GM18517 (cell line): ENCODE results near the gene NALF2.

Experiments used
- ATAC-seq: cut with Tn5 transposase; IDR thresholded peaks from one replicate; pipeline ENCODE4 v1.9.1; 2021; ENCODE audit warnings: mild to moderate bottlenecking, moderate library complexity; ENCODE audit not compliant: unreplicated experiment

NALF2 gene

DNA sequence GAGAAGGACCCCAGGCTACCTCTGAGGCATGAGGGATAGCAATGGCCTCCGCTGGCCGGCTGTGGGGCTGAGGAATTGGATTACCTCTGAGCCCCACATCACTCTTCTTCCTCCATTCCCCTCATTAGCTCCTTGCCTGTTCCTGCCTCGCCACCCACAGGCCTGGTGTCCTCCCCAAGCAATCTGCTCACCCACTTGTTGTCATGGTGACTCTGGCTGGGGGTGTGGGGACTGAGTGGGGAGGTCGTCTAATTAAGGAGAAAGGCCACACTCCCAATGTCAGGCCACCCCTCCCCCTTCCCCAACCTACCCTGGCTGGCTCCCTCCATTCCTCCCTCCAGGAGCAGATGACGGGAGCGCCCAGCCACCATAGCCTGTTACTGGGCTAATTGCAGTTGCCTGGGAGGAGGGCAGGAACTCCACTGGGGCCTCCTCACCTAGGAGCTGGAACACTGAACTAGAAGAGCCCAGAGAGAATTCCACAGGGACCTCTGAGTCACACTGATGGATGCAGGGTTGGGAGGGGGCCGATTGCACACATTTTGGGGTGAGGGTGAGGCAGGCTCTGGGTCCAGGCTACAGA, 20.7 kb downstream of the NALF2 start:
- no peak for ATAC-seq

DNA sequence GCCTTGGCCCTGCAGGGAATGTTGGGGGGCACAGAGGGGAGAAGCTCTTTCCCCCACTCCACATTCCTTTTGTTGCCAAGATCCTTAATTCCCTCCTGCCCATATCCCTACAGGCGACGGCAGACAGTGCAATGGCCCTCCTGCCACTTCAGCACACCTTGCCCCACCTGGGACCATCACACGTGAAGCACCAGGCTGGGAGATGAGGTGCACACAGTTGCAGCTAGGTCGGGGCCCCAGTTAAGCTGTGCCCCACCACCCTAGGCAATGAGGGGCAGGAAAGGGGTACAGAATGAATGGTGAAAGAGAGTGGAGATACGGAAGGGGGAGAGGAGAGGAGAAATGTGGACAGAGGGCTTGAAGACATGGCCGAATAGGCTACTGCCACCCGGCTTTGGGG, 26.2 kb downstream of the NALF2 start:
- no peak for ATAC-seq

DNA sequence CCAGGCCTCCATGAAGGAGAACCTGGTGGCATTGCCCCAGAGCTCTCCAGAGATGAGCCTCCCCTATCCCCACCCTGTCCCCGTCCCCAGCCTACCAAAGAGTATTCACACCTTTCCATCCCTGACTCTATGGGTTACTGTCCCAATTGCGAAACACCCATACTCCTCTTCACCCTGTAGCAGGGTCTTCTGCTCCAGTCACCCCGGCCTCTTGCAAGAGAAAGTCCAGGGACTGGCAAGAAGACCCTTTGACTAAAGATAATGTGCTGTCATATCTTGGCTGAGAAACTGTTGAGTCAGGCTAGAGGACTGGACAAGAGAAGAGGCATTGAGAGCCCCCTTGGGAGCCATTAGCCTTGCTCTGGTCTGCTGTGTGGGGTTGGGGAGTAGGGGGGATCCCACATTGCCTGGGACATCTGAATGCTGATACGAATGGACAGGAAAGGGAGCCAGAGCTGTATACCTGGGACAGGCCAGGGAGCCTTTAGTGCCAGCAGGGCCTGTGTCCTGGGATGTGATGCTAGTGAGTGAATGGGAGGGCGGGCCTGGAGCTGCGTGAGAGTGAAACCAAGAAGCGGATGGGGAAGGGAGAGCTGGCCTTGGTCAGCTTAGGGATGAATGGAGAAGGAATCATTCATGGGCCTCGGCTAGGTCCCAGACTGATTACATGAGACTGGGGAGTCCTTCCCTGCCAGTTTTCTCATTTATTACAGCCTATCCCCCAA, 27.1 kb downstream of the NALF2 start:
- ATAC-seq: no peak

DNA sequence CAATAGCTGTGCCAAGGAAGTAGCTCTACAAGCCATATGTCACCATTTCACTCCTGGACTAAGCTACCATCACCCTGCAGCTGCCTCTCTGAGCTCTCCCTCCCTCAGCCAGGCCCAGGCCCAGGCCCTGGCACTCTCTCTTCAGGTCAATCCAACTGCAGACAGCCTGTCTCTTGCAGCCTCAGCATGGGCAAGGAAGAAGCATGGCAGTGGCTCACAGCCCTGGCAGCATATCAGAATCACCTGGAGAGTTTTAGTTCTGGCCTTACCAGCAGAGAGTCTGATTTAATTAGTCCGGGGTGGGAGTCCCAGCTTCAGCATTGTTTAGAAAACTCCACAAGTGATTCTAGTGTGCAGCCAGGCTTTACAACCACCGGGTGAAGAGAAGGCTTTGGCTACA, 31.5 kb downstream of the NALF2 start:
- ATAC-seq: no peak

DNA sequence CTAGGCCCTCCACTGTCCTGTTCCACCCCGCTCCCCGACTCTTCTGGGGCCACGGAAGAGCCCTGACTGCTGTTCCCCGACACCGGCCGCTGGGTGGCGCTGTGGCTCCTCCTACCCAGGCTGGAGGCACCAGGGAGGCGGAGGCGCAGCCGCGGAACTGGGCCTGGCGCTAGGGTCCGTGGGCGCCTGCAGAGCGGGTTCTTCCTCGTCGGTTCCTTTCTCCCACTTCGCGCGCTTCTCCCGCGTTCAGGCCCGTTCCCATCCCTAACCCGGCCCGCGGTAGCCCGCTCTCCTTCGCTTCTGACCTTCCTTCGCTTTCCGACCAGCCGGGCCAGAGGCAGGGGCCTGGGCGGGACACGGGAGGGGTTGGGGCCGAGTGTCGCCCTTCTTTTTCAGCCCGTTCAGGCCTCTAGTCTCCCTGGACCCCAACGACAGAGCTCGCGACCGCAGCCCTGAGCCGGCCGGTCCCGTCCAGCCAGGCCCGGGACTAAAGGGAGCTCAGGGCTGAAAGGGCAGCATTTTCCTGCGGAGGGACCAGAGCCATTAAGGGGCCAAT, 34.3 kb downstream of the NALF2 start:
- no peak for ATAC-seq

DNA sequence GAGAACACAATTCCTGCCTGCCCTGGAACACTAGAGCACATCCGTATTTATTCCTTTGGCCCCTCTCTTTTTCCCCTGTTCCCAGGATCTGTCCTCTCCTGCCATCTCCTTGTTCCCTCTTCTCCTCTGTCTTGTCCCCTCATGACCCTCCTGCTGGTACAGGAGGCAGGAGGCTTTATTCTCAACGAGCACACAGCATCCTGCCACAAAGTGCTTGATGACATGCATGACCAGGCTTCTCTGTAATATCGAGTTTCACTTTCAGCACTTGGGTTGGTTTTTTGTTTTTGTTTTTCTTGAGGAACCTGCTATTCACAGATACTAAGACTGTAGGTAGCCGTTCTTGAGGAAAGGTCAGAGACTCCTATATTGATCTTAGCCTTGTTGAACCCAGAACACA, 35.3 kb downstream of the NALF2 start:
- no peak for ATAC-seq

DNA sequence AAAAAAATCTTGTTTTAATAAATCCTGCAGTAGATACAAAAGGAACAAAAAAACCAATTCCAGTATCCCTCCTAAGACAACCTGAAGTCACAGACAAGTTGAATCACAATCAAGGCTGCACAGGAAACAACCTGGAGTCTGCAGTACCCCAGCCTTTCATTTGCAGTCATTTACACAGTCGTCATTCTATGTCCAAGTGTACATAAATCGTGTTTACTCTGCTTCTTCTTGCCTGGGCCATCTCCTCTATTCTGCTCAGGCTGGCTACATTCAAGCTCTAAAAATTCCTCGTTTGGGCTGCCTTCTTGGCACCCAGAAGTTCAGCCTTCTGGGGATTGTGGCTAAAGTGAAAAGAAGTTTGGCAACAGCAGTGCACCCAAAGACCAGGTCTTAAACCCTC, 37.8 kb downstream of the NALF2 start:
- ATAC-seq: no peak

DNA sequence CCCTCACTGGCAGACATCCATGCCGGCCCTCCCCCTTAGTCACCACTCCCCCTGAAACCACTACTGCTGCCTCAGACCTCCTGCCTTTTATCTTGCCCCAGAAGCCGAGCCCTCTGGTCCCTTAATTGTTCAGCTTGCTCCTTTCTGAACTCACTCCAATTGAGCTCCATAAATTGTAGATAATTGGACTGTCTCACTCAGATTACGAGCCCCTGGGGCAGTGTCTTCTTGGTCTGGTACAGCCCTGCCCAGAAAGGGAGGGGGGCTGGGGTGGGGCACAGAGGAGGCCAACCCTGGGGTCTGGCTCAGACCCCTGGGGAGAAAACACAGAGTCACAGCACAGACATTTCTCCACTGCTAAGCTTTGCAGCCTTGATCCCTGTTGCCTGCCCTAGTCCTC, 39.4 kb downstream of the NALF2 start:
- no peak for ATAC-seq

DNA sequence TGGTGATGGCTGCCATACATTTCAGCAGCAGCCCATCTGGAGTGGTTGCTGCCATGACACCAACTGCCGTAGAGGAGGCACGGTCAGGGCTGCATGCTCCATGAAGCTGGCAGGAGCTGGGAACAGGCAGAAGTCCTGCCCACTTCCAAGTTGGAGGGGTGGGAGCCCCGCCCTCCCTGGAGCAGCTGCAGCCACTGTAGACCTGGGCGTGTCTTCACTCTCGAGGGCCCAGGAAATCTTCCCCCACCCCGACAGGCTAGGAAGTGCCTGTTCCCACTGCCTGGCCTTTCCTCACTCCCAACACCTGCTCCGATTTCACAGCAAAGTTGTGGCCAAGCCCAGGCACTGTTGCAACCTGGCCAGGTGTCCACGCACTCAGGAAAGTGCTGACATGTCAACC, 42.3 kb downstream of the NALF2 start:
- no peak for ATAC-seq

DNA sequence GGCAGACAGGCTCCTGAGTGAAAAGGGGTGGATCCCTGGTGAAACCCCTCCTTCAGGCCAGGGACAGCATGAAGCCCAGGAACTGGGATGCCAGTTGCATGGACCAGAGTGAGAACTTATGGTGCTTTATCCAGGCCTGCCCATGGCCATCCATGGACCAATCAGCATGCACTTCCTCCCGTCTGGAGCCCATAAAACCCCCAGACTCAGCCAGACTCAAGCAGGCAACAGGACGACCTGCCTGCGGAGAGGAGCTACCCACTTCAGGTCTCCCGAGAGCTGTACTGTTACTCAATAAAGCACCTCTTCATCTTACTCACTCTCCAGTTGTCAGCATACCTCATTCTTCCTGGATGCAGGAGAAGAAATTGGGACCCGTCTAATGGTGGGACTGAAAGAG, 42.9 kb downstream of the NALF2 start:
- no peak for ATAC-seq

DNA sequence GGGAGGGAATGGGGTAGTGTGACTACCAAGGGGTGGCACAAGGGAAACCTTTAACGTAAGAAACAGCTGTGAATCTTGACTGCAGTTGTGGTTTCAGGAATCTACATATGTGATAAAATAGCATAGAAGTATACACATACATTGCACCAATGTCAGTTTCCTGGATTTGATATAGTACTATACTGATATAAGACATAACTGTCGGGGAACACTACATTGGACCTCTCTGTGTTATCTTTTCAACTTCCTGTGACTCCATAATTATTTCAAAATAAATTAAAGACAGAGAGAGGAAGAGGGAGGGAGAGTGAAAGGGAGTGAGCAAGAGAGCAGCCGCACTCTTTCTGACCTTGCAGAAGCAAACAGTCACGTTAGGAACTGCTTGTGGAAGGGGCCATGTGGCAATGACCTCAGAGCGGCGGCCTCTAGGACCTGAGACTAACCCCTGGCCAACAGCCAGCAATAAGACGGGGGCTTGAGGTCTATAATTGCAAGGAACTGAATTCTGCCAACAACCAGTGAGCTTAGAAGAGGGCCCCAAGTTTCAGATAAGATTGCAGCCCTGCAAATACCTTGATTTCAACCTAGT, 47.4 kb downstream of the NALF2 start:
- no peak for ATAC-seq

DNA sequence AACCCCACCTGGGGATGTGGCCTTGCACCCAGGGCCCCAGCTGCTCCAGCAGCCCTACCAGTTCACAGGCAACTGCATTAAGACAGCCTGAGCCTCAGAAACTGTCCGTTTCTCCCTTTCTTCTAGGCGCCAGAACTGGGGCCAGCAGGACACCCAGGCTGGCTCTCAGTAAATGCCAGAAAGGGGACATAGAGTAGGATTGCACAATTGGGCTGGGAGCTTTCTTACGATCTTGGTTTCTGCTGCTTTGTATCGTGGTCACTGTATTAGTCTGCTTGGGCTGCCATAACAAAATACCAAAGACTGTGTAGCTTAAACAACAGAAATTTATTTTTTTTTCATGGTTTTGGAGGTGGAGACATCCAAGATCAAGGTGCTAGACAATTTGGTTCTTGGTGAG, 48.4 kb downstream of the NALF2 start:
- ATAC-seq: no peak
